Measurements from ENCODE around the gene CLECL1. TPM values are rescaled to one million over a fixed set of nuclear protein-coding genes. Genes with fewer than 3 reads are reported as not detected.
"Not testable (repeated sequence)": the region's sequence is repeated elsewhere in the genome, so short reads cannot be mapped to it uniquely, and the experiment has no call there.

Gene CLECL1
- total and polyA plus RNA-seq, 3 donors from 2014 or later, result 1.4 TPM; not detected in 2

DNA sequence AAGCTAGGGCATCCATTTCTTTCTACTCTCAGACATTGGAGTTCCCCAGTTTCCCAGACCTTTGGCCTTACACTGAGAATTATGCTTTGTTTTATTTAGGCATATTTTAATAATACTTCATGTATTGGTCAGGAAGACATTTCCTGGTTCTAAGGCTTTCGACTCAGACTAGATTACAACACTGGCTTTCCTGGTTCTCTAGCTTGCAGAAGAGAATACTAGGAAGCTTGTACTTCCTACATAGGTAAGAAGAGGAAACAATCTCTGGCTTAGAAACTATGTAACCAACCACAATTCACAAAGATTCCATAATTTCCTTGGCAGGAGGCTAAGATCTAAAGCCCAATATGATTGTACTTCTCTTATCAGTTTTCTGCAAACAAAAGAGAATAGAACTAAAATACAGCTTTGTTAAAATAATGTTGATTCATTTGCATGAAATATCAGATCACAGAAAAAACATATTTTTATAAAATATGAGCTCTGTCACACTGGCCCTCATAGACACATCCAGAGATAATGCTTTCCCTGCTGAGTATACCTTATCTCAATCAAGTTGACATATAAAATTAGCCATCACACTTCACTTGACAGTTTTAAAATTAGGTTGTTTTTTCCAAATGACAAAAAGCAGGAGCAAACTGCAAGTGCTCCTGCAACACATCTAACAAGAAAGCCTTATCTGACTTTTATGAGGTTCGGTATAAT is 32.8 kb downstream of the CLECL1 start:
- intact Hi-C loops (cut with DNase I; ENCODE audit: low total_unique reads), result no loop called here
- Histone ChIP-seq H3K4me3 (no peak overlapping the region), H3K27ac (no peak overlapping the region), H3K36me3 (ENCODE audit: low read depth, missing control alignments) (no peaks in the 10 kb centered on the region), H3K4me1 (peaks cover 5% of the 10 kb centered on the region), H3K9me3 (no peaks in the 10 kb centered on the region), H3K27me3 (no peaks in the 10 kb centered on the region)
- DNase-seq, result no peak
- WGBS, 2 donors, result 69% methylated on average over 2 of the region's 2 CpGs
- TF ChIP-seq POLR2A (IDR thresholded peaks at IDR 0.05), result no peak
- TF ChIP-seq, protein P1, sequence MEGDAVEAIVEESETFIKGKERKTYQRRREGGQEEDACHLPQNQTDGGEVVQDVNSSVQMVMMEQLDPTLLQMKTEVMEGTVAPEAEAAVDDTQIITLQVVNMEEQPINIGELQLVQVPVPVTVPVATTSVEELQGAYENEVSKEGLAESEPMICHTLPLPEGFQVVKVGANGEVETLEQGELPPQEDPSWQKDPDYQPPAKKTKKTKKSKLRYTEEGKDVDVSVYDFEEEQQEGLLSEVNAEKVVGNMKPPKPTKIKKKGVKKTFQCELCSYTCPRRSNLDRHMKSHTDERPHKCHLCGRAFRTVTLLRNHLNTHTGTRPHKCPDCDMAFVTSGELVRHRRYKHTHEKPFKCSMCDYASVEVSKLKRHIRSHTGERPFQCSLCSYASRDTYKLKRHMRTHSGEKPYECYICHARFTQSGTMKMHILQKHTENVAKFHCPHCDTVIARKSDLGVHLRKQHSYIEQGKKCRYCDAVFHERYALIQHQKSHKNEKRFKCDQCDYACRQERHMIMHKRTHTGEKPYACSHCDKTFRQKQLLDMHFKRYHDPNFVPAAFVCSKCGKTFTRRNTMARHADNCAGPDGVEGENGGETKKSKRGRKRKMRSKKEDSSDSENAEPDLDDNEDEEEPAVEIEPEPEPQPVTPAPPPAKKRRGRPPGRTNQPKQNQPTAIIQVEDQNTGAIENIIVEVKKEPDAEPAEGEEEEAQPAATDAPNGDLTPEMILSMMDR (IDR thresholded peaks at IDR 0.05), result no peak

DNA sequence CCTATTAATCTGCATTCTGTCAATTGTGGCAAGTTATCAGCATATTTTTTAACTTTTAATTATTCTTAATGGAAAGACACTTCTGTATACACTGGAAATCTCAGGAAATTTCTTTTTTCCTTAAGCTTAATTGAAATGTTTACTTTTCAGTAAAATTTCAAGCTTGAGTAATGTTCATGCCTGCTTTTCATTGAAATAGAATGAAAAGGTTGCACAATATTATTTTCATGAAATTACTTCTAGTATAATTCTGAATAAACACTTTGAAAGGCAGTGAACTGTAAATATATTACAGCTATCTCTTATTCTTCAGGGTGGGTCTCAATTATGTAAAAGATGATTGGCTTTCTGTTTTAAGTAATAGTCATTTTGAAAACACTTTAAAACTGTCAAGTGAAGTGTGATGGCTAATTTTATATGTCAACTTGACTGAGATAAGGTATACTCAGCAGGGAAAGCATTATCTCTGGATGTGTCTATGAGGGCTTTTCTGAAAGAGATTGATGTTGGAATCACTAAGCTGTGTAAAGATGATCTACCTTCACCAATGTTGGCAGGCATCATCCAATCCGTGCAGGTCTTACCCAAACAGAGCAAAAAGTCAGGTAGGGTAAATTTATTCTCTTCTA is 33.5 kb downstream of the CLECL1 start:
- DNase-seq, result no peak
- intact Hi-C loops (cut with DNase I; ENCODE audit: low total_unique reads), result no loop called here
- Histone ChIP-seq H3K27ac (no peak overlapping the region), H3K4me3 (no peak overlapping the region), H3K9me3 (no peaks in the 10 kb centered on the region), H3K4me1 (peaks cover 5% of the 10 kb centered on the region), H3K27me3 (no peaks in the 10 kb centered on the region), H3K36me3 (ENCODE audit: low read depth, missing control alignments) (no peaks in the 10 kb centered on the region)
- WGBS, 2 donors, result 44 to 68% methylated on average over 1 of the region's 1 CpG
- TF ChIP-seq POLR2A (IDR thresholded peaks at IDR 0.05), result no peak
- TF ChIP-seq, protein P1 (IDR thresholded peaks at IDR 0.05), result no peak

DNA sequence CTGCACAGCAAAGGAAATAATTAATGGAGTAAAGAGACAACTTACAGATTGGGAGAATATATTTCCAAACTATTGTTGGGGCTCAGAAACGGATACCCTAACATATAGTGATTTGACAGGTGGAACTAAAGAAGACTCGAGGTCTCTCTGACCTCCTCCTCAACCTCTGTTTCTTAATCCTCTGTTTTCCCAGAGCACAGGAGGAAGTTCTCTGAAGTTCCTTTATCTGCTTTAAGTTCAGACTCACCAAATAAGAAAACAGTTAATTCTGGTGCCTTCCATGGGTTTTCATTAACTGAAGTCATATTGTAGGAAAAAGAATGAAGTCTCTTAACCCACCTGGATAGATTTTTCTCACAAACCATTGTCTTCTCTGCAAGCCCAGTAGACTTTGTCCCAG is 34.2 kb downstream of the CLECL1 start:
- no peak overlapping the region for H3K27ac ChIP-seq
- no peaks in the 10 kb centered on the region for H3K9me3 ChIP-seq
- TF ChIP-seq, protein P1 (IDR thresholded peaks at IDR 0.05), result no peak
- TF ChIP-seq POLR2A (IDR thresholded peaks at IDR 0.05), result no peak
- DNase-seq, result no peak
- no peaks in the 10 kb centered on the region for H3K27me3 ChIP-seq
- intact Hi-C loops (cut with DNase I; ENCODE audit: low total_unique reads), result no loop called here
- no peak overlapping the region for H3K4me3 ChIP-seq
- H3K4me1 ChIP-seq, result peaks cover 5% of the 10 kb centered on the region
- WGBS, 2 donors, result 71 to 79% methylated on average over 2 of the region's 2 CpGs
- H3K36me3 ChIP-seq (ENCODE audit: low read depth, missing control alignments), result no peaks in the 10 kb centered on the region

GRCh38 chr12:9697619-9698018 is 35.3 kb downstream of the CLECL1 start:
- no peak overlapping the region for H3K4me3 ChIP-seq
- H3K27me3 ChIP-seq, result no peaks in the 10 kb centered on the region
- H3K27ac ChIP-seq, result no peak overlapping the region
- intact Hi-C loops (cut with DNase I; ENCODE audit: low total_unique reads), result no loop called here
- TF ChIP-seq, protein P1 (IDR thresholded peaks at IDR 0.05), result no peak
- no peak for TF ChIP-seq POLR2A (IDR thresholded peaks at IDR 0.05)
- no peak for DNase-seq
- no peaks in the 10 kb centered on the region for H3K9me3 ChIP-seq
- peaks cover 5% of the 10 kb centered on the region for H3K4me1 ChIP-seq
- no peaks in the 10 kb centered on the region for H3K36me3 ChIP-seq (ENCODE audit: low read depth, missing control alignments)

DNA sequence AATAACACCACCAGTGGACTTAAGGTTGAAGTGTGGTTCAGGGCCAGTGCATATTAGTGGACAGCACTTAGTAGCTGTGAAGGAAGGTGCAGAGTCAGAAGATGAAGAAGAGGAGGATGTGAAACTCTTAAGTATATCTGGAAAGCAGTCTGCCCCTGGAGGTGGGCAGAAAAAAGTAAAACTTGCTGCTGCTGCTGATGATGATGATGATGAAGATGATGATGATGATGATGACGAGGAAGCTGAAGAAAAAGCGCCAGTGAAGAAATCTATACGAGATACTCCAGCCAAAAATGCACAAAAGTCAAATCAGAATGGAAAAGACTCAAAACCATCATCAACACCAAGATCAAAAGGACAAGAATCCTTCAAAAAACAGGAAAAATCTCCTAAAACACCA is 37.2 kb downstream of the CLECL1 start:
- H3K9me3 ChIP-seq; H3K27me3 ChIP-seq; H3K36me3 ChIP-seq (ENCODE audit: low read depth, missing control alignments); intact Hi-C loops (cut with DNase I; ENCODE audit: low total_unique reads); DNase-seq; H3K27ac ChIP-seq; H3K4me3 ChIP-seq; H3K4me1 ChIP-seq: not testable (repeated sequence)
- WGBS, 2 donors, result 87 to 94% methylated on average over 3 of the region's 3 CpGs

DNA sequence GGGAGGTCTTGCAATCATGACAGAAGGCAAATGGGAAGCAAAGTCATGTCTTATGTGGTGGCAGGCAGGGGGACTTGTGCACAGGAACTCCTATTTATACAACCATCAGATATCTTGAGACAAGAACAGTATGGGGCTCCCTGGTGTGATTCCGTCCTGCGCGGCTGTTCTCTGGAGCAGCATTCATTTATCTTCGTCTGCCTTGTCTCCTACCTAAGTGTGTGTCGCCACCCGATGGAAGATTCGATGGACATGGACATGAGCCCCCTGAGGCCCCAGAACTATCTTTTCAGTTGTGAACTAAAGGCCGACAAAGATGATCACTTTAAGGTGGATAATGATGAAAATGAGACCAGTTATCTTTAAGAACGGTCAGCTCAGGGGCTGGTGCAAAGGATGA is 37.7 kb downstream of the CLECL1 start:
- intact Hi-C loops (cut with DNase I; ENCODE audit: low total_unique reads); H3K27ac ChIP-seq; H3K9me3 ChIP-seq; H3K4me1 ChIP-seq; DNase-seq; H3K4me3 ChIP-seq; H3K36me3 ChIP-seq (ENCODE audit: low read depth, missing control alignments); H3K27me3 ChIP-seq: not testable (repeated sequence)
- 95 to 97% methylated on average over 9 of the region's 9 CpGs for WGBS, 2 donors
